ENCODE measurements around the gene ZMYM5.
"Not testable (repeated sequence)": the region's sequence is repeated elsewhere in the genome, so short reads cannot be mapped to it uniquely, and the experiment has no call there.

ZMYM5 gene

DNA sequence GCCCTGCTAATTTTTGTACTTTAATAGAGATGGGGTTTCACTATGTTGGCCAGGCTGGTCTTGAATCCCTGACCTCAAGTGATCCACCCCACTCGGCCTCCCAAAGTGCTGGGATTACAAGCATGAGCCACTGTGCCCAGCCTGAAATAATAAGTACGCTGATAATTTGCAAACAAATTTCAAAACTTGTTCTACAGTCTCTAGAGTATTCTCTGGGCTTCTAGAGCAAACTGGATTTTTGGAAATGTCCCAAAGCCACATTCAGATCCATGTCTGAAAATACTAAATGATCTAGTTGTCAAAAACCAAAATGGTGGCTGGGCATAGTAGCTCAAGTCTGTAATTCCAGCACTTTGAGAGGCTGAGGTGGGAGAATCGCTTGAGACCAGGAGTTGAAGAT, 40.8 kb downstream of the ZMYM5 start:
- no peak for DNase-seq (ENCODE audit: low read depth in 2 of 2)

DNA sequence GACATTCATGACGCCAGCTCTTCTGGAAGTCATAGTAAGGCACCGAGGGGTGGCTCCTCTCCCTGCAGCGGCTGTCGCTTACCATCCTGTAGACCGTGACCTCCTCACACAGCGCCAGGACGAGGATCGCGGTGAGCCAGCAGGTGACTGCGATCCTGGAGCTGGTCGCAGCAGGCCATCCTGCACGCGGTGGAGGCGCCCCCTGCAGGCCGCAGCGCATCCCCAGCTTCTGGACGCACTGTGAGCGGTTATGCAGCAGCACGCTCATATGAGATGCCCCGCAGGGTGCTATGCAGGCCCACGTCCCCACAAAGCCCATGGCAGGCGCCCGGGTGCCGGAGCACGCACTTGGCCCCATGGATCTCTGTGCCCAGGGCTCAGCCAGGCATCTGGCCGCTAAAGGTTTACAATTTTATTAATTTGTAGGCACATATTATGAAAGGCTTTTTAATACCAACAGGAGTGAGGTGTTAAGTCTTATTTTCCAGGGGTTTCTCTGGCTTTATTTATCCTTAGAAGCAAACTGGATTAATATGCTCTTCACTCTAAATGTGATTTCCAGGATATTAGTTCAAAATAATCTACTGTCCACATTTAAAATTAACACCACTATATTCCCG, 45.1 kb downstream of the ZMYM5 start:
- DNase-seq (ENCODE audit: low read depth in 2 of 2), result peak; percentile 15 to 20

DNA sequence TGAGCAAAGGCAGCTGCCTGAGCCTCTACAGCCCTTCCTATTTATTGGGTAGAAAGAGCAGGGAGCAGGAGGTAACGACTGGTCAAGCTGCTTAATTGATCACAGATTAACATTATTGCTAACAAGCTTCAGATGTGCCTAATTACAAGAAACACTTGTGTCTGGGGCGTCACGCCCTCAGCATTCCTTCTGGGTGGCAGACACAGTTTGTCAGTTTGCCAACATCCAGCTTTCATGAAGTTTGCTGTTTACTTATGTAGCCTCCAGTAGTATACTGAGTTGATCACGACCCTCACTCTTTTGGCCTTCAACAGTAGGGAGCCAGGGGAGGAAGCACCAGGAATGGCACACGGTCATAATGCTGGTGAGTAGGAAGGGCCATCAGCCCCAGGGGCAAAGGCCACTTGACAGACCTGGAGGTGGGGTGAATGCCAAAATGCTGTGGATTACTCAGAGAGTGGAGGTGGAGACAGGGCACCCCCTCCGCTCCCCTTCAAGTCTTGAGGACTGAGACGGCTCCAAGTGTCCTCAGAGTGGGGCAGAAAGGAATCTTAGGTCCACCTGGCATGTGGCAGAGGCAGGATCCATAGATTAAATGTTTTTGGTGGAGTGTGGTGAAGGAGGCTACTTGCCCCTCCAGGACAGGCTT, 45.8 kb downstream of the ZMYM5 start:
- no peak for DNase-seq (ENCODE audit: low read depth in 2 of 2)

GRCh38 chr13:19817106-19817505, 46.3 kb downstream of the ZMYM5 start:
- DNase-seq (ENCODE audit: low read depth in 2 of 2), result no peak

- not testable (repeated sequence) for DNase-seq (ENCODE audit: low read depth in 2 of 2)
Observed at GRCh38 chr13:19815842-19816241, 47.6 kb downstream of the ZMYM5 start.

- DNase-seq (ENCODE audit: low read depth in 2 of 2), result no peak
Observed at GRCh38 chr13:19810996-19811881, 52.2 kb downstream of the ZMYM5 start.

DNA sequence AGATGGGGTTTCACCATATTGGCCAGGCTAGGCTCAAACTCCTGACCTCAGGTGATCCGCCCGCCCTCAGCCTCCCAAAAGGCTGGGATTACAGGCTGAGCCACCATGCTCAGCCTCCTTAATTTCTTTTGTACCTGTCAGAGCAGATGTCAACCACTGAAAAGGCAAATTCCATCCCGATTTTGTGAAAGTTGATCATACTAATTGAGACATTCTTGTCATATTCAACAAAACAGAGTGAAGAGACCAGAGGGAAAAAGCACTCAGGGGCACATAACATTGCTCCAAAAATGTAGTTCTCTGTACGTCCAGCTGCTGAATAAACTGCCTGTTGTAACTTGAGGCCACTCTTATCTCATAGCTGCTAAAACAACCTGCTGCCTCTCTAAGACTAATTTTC, 53.3 kb downstream of the ZMYM5 start:
- DNase-seq (ENCODE audit: low read depth in 2 of 2), result no peak

GRCh38 chr13:19805765-19806164, 57.7 kb downstream of the ZMYM5 start:
- DNase-seq (ENCODE audit: low read depth in 2 of 2), result no peak

DNA sequence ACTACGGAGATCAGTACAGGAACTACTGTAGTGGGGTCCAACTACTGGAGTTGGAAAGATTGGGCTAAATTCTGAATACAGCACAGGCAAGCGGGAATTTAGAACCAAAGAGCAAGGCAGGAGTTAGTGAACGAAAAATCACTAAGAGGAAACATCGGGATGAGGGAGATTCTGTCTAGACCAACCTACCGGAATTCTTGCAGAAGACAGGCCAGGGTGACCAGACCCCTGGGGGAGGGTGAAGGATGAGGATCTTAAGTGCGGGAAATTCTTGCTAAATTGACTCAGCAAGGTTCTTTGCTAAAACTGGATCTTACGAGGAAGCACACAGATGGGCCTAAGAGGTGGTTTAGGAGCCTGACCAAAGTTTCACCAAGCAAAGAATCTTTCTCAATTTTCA, 67.5 kb downstream of the ZMYM5 start:
- no peak for DNase-seq (ENCODE audit: low read depth in 2 of 2)

DNA sequence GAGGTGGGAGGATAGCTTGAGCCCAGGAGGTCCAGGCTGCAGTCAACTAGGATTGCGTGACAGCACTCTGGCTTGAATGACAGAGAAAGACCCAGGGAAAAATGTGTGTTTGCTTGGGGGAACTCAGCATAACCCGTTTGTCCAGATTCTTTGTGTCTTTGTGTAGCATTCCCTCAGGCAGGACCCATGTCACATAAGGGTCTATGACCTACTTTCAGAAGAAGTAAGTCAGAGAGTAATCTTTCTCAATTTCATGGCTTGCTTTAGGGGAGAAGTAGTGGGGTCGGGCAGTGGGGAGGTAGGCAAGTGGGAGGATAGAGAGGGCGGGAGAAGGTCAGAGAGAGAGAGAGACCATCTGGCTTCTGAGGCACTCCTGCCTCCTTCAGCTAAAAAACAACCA, 68.8 kb downstream of the ZMYM5 start:
- no peak for DNase-seq (ENCODE audit: low read depth in 2 of 2)

- DNase-seq (ENCODE audit: low read depth in 2 of 2), result no peak
Observed at GRCh38 chr13:19791953-19792537, 71.4 kb downstream of the ZMYM5 start.

- DNase-seq (ENCODE audit: low read depth in 2 of 2), result peak; percentile 92 to 93
Observed at GRCh38 chr13:19782727-19783682, 80.4 kb downstream of the ZMYM5 start, which contains the start of gene PSPC1. TSS of gene PSPC1 (minus strand) at chr13:19782945. CDS start at chr13:19782757, 188 bp downstream.

DNA sequence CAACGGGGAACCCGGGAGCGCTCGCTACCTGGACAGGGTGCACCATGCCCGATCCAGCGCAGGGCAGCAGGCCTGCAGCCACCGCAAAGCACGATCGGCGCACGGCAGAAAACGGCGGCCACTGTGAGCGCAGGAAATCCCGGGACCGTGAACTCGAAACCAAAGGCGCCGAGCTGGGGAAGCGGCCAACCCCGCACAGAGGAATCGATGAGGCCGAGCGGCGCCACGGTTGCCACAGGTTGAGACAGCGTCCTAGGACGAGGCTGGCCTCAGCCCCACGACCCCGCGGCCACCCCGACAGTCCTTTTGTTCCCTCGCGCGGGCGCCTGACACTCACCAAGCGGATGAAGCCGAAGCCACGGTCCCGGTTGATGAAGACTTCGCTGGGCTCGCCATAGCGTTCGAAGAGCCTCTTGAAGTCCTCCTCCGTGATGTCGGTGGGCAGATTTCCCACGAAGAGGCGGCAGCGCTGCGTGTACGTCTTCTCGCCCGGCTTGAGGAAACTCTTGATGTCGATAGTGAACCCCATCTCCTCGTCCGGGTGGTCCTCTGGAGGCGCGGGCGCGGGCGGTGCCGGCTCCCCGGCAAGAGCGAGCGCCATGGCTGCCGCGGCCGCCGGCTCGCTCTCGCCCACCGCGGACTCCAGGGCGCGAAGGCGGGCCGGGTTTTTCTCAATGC, 81.3 kb downstream of the ZMYM5 start:
- peak; percentile 23 to 28 for DNase-seq (ENCODE audit: low read depth in 2 of 2)

GRCh38 chr13:19781526-19781925, 81.9 kb downstream of the ZMYM5 start:
- no peak for DNase-seq (ENCODE audit: low read depth in 2 of 2)

GRCh38 chr13:19780753-19781418, 82.6 kb downstream of the ZMYM5 start:
- DNase-seq (ENCODE audit: low read depth in 2 of 2), result not testable (repeated sequence)

Measured in stimulated activated CD8-positive, alpha-beta memory T cell treated with anti-CD3 and anti-CD28 coated beads, Interleukin-15, amount 100 ng/mL, for 48 hours (primary cell).